HCT116 (cell line): ENCODE results near the gene APBB1IP. TPM values are rescaled to one million over a fixed set of nuclear protein-coding genes. Genes with fewer than 3 reads are reported as not detected.
"Not testable (repeated sequence)": the region's sequence is repeated elsewhere in the genome, so short reads cannot be mapped to it uniquely, and the experiment has no call there.

ENCODE experiments used
- ATAC-seq: fragments of 200-7000 bp; cut with Tn5 transposase; 2 replicates; pipeline ENCODE4 v1.9.1; 2020; ENCODE audit warnings: mild to moderate bottlenecking, moderate library complexity
- BruUV-seq: library from RNA; stranded (reverse); fragments of 400-500 nt; replicated peaks from 2 replicates; lab custom pipeline; 2021; lab: Mats Ljungman, UMichigan
- CTCF ChIA-PET: fragments of 300-600 bp; sonication (Branson Sonifier 250); formaldehyde crosslinking; loops from one replicate; lab custom pipeline; 2021; ENCODE audit warnings: antibody characterized with exemption; lab: Charles Lee
- POLR2A ChIA-PET: fragments of 300-600, 350-600 bp; sonication (Branson Sonifier 250); formaldehyde crosslinking; loops from one replicate; lab custom pipeline; 2021; ENCODE audit warnings: antibody characterized with exemption; lab: Charles Lee
- RAD21 ChIA-PET, 2 experiments: fragments of 300-600 bp; sonication (Branson Sonifier 250); formaldehyde crosslinking; loops; one replicate each; lab custom pipeline; 2023; ENCODE audit warnings: low total read pairs in 2 of 2; ENCODE audit not compliant: uncharacterized antibody in 2 of 2, unreplicated experiment in 2 of 2, low non-redundant PET in 1 of 2; lab: Charles Lee
- DNase-seq: peaks from one replicate; pipeline ENCODE4 v3.0.0-alpha.2; 2010; ENCODE audit warnings: low read depth, low spot score
- H2AFZ ChIP-seq: fragments of 200-600 bp; shearing (Covaris generic), sonication (generic); 2 replicates; pipeline ENCODE4 v1.6.1; 2017; ENCODE audit warnings: low read depth, mixed run types, mixed read lengths, antibody characterized with exemption, low read length; ENCODE audit not compliant: poor library complexity, severe bottlenecking
- H3K27ac ChIP-seq: 2 replicates; pipeline ENCODE4 v1.5.1; 2012; ENCODE audit warnings: low read depth, low read length
- H3K27me3 ChIP-seq: fragments of 200-600 bp; sonication (generic); 2 replicates; pipeline ENCODE4 v1.6.1; 2016; ENCODE audit warnings: mixed run types, low read length, mixed read lengths; ENCODE audit not compliant: insufficient read depth
- H3K36me3 ChIP-seq, 2 experiments: fragments of 200-500 bp in 1 of 2; fragments of 200-600 bp in 1 of 2; sonication (Bioruptor generic) in 1 of 2; sonication (generic) in 1 of 2; 2 replicates each; pipeline versions ENCODE4 v1.5.1 to v1.6.1; 2014 to 2016; ENCODE audit warnings: low read length in 2 of 2, inconsistent platforms in 1 of 2, mixed read lengths in 1 of 2, mixed run types in 1 of 2; ENCODE audit not compliant: insufficient read depth in 2 of 2, control insufficient read depth in 1 of 2
- H3K4me1 ChIP-seq, 2 experiments: fragments of 200-600 bp in 1 of 2; sonication (generic) in 1 of 2; 2 replicates each; pipeline versions ENCODE4 v1.5.1 to v1.6.1; 2012 to 2017; ENCODE audit warnings: low read length in 2 of 2, inconsistent platforms in 1 of 2, mild to moderate bottlenecking in 1 of 2, mixed read lengths in 1 of 2, mixed run types in 1 of 2, moderate library complexity in 1 of 2; ENCODE audit not compliant: insufficient read depth in 2 of 2, control insufficient read depth in 1 of 2
- H3K4me2 ChIP-seq: fragments of 200-600 bp; sonication (generic); 2 replicates; pipeline ENCODE4 v1.6.1; 2017; ENCODE audit warnings: mixed run types, low read length, mixed read lengths
- H3K4me3 ChIP-seq, 2 experiments: fragments of 200-600 bp in 1 of 2; sonication (generic) in 1 of 2; replicated peaks in 1 of 2; 2 replicates each; pipeline ENCODE4 v1.5.1; 2011 to 2016; ENCODE audit warnings: low read length in 2 of 2, control low read depth in 1 of 2, low read depth in 1 of 2, mild to moderate bottlenecking in 1 of 2, mixed read lengths in 1 of 2, mixed run types in 1 of 2
- H3K79me2 ChIP-seq: fragments of 200-600 bp; sonication (generic); 2 replicates; pipeline ENCODE4 v1.6.1; 2017; ENCODE audit warnings: mild to moderate bottlenecking, mixed run types, low read length, moderate library complexity, mixed read lengths; ENCODE audit not compliant: insufficient read depth
- H3K9ac ChIP-seq: fragments of 200-600 bp; sonication (generic); 2 replicates; pipeline ENCODE4 v1.6.1; 2016; ENCODE audit warnings: low read length, mixed read lengths
- H3K9me2 ChIP-seq: fragments of 200-600 bp; sonication (generic), shearing (Covaris generic); 2 replicates; pipeline ENCODE4 v1.6.1; 2017; ENCODE audit warnings: mixed run types, mild to moderate bottlenecking, moderate library complexity; ENCODE audit not compliant: insufficient read depth
- H3K9me3 ChIP-seq, 2 experiments: fragments of 200-500 bp in 1 of 2; fragments of 200-600 bp in 1 of 2; sonication (Bioruptor generic) in 1 of 2; sonication (generic) in 1 of 2; 2 replicates each; pipeline ENCODE4 v1.6.1; 2014 to 2017; ENCODE audit warnings: low read length in 2 of 2, mixed read lengths in 2 of 2, inconsistent platforms in 1 of 2, low read depth in 1 of 2, mild to moderate bottlenecking in 1 of 2, mixed run types in 1 of 2, moderate library complexity in 1 of 2; ENCODE audit not compliant: control insufficient read depth in 1 of 2, insufficient read depth in 1 of 2
- H4K20me1 ChIP-seq: fragments of 200-600 bp; sonication (generic), shearing (Covaris generic); 2 replicates; pipeline ENCODE4 v1.6.1; 2017; ENCODE audit warnings: mixed run types, mild to moderate bottlenecking, moderate library complexity; ENCODE audit not compliant: insufficient read depth
- CTCF ChIP-seq, 3 experiments: fragments of 200-600 bp in 1 of 3; sonication (generic) in 1 of 3; IDR thresholded peaks in 2 of 3; conservative IDR thresholded peaks in 1 of 3; 2 replicates each; pipeline ENCODE4 v1.5.1; 2012 to 2017; ENCODE audit warnings: low read depth in 2 of 3, low read length in 2 of 3, antibody characterized with exemption in 1 of 3, borderline replicate concordance in 1 of 3, control low read depth in 1 of 3, mild to moderate bottlenecking in 1 of 3, mixed read lengths in 1 of 3, mixed run types in 1 of 3, moderate library complexity in 1 of 3; ENCODE audit not compliant: insufficient read depth in 1 of 3
- ELF1 ChIP-seq: IDR thresholded peaks from 2 replicates; pipeline ENCODE4 v1.6.1; 2012; ENCODE audit warnings: low read depth, borderline replicate concordance
- EZH2 ChIP-seq: fragments of 200-600 bp; sonication (generic); IDR thresholded peaks from 2 replicates; pipeline ENCODE4 v1.6.1; 2017; ENCODE audit warnings: antibody characterized with exemption, mixed run types
- RAD21 ChIP-seq: IDR thresholded peaks from 2 replicates; pipeline ENCODE4 v1.6.1; 2012; ENCODE audit warnings: low read depth, mild to moderate bottlenecking
- SIN3A ChIP-seq: IDR thresholded peaks from 2 replicates; pipeline ENCODE4 v1.6.1; 2012; ENCODE audit warnings: low read depth
- TCF7L2 ChIP-seq: IDR thresholded peaks from 2 replicates; pipeline ENCODE4 v1.7.0; 2011; ENCODE audit warnings: borderline replicate concordance, inconsistent platforms; ENCODE audit not compliant: insufficient read depth, insufficient read length; ENCODE audit errors: extremely low read depth
- ZBTB33 ChIP-seq: IDR thresholded peaks from 2 replicates; pipeline ENCODE4 v1.6.1; 2011; ENCODE audit warnings: mild to moderate bottlenecking, low read length, moderate library complexity; ENCODE audit not compliant: insufficient replicate concordance; ENCODE audit errors: extremely low read depth
- ZFX ChIP-seq: fragments of 450-650 bp; IDR thresholded peaks from 2 replicates; pipeline ENCODE4 v1.6.1; 2017
- intact Hi-C: fragments of 100-400 bp; cut with micrococcal nuclease; formaldehyde crosslinking; loops from 2 replicates; pipeline ENCODE4 v1.10.0; 2022
- total RNA-seq: library from RNA; stranded (reverse); gene quantifications from one replicate; pipeline ENCODE4 v1.2.1, GENCODE V29; 2021; ENCODE audit not compliant: unreplicated experiment

APBB1IP gene
- total RNA-seq, 1 experiment from 2014 or later: 0.27 TPM

- DNase-seq (no peak), ATAC-seq (no peak)
- Histone ChIP-seq H3K36me3 (no peaks in the 10 kb centered on the region), H2AFZ (no peak overlapping the region), H3K27me3 (no peaks in the 10 kb centered on the region), H3K4me1 (no peaks in the 10 kb centered on the region), H3K27ac (no peak overlapping the region), H3K9ac (no peak overlapping the region), H3K79me2 (no peaks in the 10 kb centered on the region), H3K4me3 (no peak overlapping the region), H3K4me2 (no peak overlapping the region), H4K20me1 (no peaks in the 10 kb centered on the region), H3K9me3 (no peaks in the 10 kb centered on the region), H3K9me2 (no peaks in the 10 kb centered on the region)
- intact Hi-C loops: no loop called here
- no TSS peak for BruUV-seq
- ChIA-PET POLR2A (interaction anchor here (1.1 kb wide), 1 partner anchor 16 kb away, joined by 4 read pairs; no protein-coding TSS in a partner anchor), RAD21 (no interaction called here), CTCF (interaction anchor here (1.2 to 1.6 kb wide), 3 partner anchors 16 to 31 kb away, joined by 3 to 5 read pairs (median 4); no protein-coding TSS in a partner anchor)
- TF ChIP-seq ELF1 (no peak), SIN3A (no peak), EZH2 (no peak), RAD21 (no peak), ZBTB33 (no peak), ZFX (no peak)
Observed at GRCh38 chr10:26502986-26503385, 64.8 kb downstream of the APBB1IP start.

- no peak overlapping the region for H3K27ac ChIP-seq
- DNase-seq (no peak), ATAC-seq (peak; percentile 87)
- no peak overlapping the region for H2AFZ ChIP-seq
- H3K4me3 ChIP-seq: no peak overlapping the region
- H3K9ac ChIP-seq: no peak overlapping the region
- RAD21 ChIA-PET: no interaction called here
- POLR2A ChIA-PET: interaction anchor here (1.1 kb wide), 1 partner anchor 17 kb away, joined by 4 read pairs; no protein-coding TSS in a partner anchor
- no peaks in the 10 kb centered on the region for H3K4me1 ChIP-seq
- no peaks in the 10 kb centered on the region for H3K9me2 ChIP-seq
- no TSS peak for BruUV-seq
- intact Hi-C loops: no loop called here
- no peaks in the 10 kb centered on the region for H3K27me3 ChIP-seq
- H4K20me1 ChIP-seq: no peaks in the 10 kb centered on the region
- no peak overlapping the region for H3K4me2 ChIP-seq
- TF ChIP-seq TCF7L2 (no peak), CTCF (IDR thresholded peaks at IDR 0.05 in 2 of 3, conservative IDR thresholded peaks at IDR 0.05 in 1 of 3; ENCODE audit: borderline replicate concordance in 1 of 3, insufficient read depth in 1 of 3, low read depth in 2 of 3, low read length in 2 of 3) (peak in 2 of 3 experiments; percentile 45 to 48; a peak in 4 of 6 replicates), RAD21 (peak; percentile 27; the same call in 1 of the 2 replicates)
- no peaks in the 10 kb centered on the region for H3K36me3 ChIP-seq
- H3K9me3 ChIP-seq: no peaks in the 10 kb centered on the region
- CTCF ChIA-PET: interaction anchor here (0.6 to 1.6 kb wide), 8 partner anchors 10 to 169 kb away, joined by 3 to 5 read pairs (median 3); no protein-coding TSS in a partner anchor
- no peaks in the 10 kb centered on the region for H3K79me2 ChIP-seq
Observed at GRCh38 chr10:26503911-26504310, 65.8 kb downstream of the APBB1IP start.

- H3K4me2 ChIP-seq, H3K36me3 ChIP-seq, BruUV-seq, H3K27me3 ChIP-seq, H3K4me3 ChIP-seq, H3K9me3 ChIP-seq, H2AFZ ChIP-seq, intact Hi-C loops, H3K79me2 ChIP-seq, H3K27ac ChIP-seq, ATAC-seq, POLR2A ChIA-PET, DNase-seq, H3K9me2 ChIP-seq, H3K4me1 ChIP-seq, RAD21 ChIA-PET, H3K9ac ChIP-seq, H4K20me1 ChIP-seq: not testable (repeated sequence)
- CTCF ChIA-PET: interaction anchor here (1.0 to 1.6 kb wide), 6 partner anchors 11 to 169 kb away, joined by 3 to 5 read pairs (median 3); no protein-coding TSS in a partner anchor
Observed at GRCh38 chr10:26504429-26504828, 66.3 kb downstream of the APBB1IP start.
